GM19467 (cell line): ENCODE results near the gene HES5.

ENCODE experiments used
- ATAC-seq: cut with Tn5 transposase; IDR thresholded peaks from one replicate; pipeline ENCODE4 v1.9.1; 2021; ENCODE audit warnings: mild to moderate bottlenecking, moderate library complexity; ENCODE audit not compliant: unreplicated experiment

HES5 gene

GRCh38 chr1:2516946-2517345 is 13.1 kb downstream of the HES5 start:
- no peak for ATAC-seq

GRCh38 chr1:2516124-2516523 is 13.9 kb downstream of the HES5 start:
- ATAC-seq: no peak

GRCh38 chr1:2515763-2516080 is 14.3 kb downstream of the HES5 start:
- ATAC-seq: no peak

- ATAC-seq: no peak
These were observed 14.9 kb downstream of the HES5 start for GRCh38 chr1:2514863-2515762.

DNA sequence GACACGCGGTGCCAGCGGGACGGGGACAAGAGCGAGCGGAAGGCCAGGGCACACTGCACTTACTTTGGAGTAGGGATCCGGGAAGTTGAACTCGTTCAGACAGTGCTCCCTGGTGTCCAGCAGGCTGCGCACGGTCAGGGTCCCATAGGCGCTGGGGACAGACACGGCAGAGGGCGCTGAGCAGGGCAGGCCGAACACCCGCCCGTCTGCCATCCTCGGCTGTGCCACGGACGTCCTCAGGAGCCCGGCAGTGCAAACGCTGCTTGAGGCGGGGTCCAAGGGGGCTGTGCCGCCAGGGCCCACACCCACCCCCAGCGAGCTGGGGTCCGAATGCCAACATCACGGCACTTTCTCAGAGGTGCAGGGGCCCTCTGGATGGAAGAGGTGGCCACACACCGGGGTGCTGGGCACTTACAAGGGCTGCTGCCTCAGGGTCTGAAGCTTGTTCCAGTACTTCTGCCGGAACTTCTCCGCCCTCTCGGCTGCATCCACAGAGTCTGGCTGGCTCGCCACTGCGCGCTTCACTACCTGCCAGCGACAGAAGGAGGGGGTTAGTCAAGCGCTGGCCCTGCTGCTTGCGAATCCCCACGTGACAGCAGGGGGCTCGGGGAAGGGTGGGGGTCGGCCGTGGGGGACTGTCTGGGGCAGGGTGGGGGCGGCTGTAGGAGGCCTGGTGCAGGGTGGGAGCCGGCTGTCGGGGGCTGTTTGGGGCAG is 16.0 kb downstream of the HES5 start:
- ATAC-seq: no peak

- no peak for ATAC-seq
These were observed 17.1 kb downstream of the HES5 start for GRCh38 chr1:2512862-2513421.

- no peak for ATAC-seq
These were observed 19.5 kb downstream of the HES5 start for GRCh38 chr1:2510366-2511155.

DNA sequence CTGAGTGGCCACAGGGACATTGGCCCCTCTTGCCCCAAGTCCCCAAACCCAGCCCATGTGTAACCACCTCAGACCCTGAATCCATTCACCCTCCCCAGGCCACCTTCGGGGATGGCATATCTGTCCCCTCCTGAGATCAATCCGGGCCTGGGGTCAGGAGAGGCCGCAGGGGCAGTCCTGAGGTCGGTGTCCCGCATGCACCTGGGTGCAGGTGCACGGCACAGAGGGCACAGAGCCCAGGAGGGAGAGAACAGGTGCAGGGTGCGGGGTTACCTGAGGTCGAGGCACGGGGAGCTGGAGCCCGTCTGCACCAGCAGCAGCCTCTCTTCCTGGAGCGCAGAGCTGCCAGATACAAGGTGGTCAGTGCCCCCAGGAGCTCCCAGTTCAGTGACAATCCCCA is 20.5 kb downstream of the HES5 start:
- ATAC-seq: no peak

- no peak for ATAC-seq
These were observed 21.3 kb downstream of the HES5 start for GRCh38 chr1:2508751-2509150.

DNA sequence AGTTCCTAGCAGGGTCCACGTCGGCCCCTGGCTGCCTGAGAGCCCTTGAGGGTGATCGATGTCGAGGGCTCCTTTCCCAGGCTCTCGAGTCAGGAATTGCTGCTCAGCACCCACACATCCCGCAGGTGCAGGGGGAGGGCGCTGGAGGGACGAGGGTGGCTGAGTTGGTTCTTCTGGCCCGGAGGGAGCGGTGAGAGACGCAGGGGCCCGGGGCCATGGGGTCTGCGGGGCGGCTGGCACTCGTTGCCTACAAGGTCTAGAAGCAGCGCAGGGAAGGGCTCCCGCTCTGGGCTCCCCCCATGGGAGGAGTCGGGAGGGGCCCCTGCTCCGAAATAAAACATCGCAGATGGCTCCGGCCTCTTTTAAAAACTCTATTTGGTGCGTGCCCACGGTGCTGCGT is 21.9 kb downstream of the HES5 start:
- ATAC-seq: no peak

- ATAC-seq: no peak
These were observed 22.3 kb downstream of the HES5 start for GRCh38 chr1:2507744-2508155.

DNA sequence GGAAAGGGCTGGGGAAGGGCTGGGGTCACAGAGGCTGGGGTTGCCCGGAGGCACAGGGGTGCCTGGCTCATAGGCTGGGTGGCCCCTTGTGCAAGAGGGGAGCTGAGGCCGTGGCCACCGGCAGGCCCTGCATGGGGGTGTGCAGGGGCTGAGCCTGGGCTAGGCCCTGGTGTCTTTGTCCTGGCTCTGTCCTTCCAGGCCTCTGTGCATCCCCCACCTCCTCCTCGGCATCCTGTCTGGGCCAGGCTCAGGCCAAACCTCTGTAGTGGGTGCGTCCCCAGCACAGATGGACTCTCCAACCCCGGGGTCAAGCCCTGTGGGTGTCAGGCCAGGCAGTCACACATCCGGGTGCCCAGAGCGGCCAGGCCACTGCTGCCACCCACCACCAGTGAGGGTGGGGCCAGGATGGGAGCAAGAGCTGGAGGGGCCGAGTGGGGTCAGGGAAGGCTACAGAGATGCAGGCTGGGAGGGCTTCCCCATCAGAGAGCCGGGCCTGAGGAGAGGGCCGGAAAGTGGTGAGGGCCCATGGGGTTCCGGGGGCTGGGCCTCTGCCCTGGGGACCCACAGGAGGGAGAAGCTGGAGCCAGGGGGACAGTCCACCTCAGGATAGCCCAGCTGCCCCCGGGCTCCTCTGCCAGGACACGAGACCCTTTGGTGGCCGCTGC is 23.0 kb downstream of the HES5 start:
- ATAC-seq: no peak

DNA sequence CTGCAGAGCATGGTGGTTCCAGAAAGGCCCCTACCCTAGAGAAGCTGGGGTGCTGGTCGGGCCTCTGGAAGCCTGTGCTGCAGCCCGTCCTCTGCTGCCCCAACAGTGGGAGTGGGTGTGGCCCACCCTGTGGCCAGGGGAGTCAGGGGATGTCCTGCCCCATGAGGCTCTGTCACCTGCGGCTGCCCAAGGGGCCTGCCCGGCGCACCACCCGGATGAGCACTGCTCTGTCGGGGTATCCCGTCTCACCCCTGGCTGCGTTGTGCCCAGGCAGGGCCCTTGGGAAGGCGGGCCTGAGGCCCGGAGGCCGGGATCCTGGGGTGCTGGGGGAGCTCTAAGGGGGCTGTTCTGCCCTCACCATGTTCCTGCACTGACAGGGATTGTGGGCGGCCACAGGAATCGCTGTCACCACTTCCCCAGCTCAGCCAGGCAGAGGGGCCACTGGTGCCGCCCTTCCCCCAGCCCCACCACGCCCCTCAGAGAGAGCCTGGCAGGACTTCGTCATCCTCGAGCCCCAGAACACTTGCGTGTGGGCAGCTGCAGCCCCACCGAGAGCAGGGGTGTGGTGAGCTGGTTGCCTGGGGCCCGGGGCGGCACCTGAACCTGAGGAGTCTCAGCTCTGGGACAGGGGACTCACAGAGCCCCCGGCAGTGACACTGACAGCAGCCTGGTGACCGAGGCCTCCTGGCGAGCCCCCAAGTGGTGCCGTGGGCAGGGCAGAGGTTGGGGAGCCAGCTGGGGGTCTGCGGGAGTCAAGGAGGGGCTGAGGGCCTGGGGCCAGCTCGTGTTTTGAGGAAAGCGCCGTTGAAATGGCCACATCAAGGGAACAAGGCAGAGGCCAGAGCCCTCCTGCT is 23.8 kb downstream of the HES5 start:
- no peak for ATAC-seq

GRCh38 chr1:2505461-2505994 is 24.5 kb downstream of the HES5 start:
- no peak for ATAC-seq

GRCh38 chr1:2504949-2505272 is 25.2 kb downstream of the HES5 start:
- no peak for ATAC-seq

- no peak for ATAC-seq
These were observed 25.7 kb downstream of the HES5 start for GRCh38 chr1:2504225-2504948.

DNA sequence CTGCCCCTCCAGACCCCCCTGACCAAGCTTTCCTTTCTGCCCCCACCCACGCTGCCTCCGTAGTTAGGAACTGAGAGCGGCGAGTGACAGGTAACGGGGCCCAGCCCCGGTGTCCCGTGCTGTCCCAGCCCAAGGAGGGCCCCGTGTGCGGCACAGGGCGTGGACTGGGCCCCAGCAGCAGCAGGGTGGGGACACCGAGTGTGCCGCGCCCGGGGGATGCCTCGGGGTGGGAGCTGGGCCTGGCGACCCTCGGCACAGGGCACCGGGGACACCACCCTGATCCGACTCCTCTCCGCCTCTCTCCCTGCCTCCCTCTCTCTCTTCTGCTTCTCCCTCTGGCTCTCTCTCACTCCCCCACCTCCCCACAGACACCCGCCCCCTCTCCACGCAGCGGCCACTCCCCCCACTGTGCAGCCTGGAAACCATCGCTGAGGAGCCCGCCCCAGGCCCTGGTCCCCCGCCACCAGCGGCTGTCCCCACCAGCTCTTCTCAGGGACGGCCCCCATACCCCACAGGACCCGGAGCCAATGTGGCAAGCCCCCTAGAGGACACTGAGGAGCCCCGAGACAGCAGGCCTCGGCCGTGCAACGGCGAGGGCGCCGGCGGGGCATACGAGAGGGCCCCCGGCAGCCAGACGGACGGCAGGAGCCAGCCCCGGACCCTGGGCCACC is 26.4 kb downstream of the HES5 start:
- ATAC-seq: no peak
